ENCODE results near the gene KCNQ2.
"Not testable (repeated sequence)": the region's sequence is repeated elsewhere in the genome, so short reads cannot be mapped to it uniquely, and the experiment has no call there.

DNA sequence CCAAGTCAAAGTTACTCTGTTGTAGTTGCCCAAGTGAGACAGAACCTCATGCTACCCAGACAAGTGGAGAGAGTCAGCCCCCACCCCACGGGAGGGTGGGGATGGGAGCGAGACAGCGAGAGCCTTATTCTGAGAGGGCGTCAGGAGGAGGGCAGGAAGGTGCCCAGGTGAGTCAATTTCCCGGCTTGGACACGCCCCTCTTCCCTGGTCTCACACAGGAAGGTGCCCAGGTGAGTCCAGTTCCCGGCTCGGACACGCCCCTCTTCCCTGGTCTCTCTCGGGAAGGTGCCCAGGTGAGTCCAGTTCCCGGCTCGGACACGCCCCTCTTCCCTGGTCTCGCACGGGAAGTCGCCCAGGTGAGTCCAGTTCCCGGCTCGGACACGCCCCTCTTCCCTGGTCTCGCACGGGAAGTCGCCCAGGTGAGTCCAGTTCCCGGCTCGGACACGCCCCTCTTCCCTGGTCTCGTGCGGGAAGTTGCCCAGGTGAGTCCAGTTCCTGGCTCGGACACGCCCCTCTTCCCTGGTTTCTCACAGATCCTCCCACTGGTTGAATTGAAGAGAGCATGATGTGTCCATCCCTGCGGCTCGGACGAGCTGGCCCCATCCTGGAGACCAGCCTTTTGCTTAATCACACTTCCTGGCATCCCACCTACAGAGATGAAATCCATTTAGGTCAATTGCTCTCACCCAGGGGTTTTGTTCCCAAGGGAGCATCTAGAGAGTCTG, 7.4 kb upstream of the KCNQ2 start:
- not testable (repeated sequence) for TF ChIP-seq POLR2A, CTCF (IDR thresholded peaks at IDR 0.05)
